Brain microvascular endothelial cell (primary cell): ENCODE results near the gene TSKU.
"Not testable (repeated sequence)": the region's sequence is repeated elsewhere in the genome, so short reads cannot be mapped to it uniquely, and the experiment has no call there.

Experiments
- DNase-seq: peaks from one replicate; pipeline ENCODE4 v3.0.0-alpha.2; 2020
- H3K27ac ChIP-seq: fragments of 250-450 bp; sonication (Bioruptor Pico); 2 replicates; pipeline ENCODE4 v1.5.1; 2020; ENCODE audit warnings: mild to moderate bottlenecking, moderate library complexity
- H3K27me3 ChIP-seq: fragments of 250-450 bp; sonication (Bioruptor Pico); replicated peaks from 2 replicates; pipeline ENCODE4 v1.5.1; 2020; ENCODE audit warnings: mild to moderate bottlenecking
- H3K36me3 ChIP-seq: fragments of 250-450 bp; sonication (Bioruptor Pico); replicated peaks from 2 replicates; pipeline ENCODE4 v1.5.1; 2020; ENCODE audit warnings: mild to moderate bottlenecking
- H3K4me3 ChIP-seq: 2 replicates; pipeline ENCODE4 v1.5.1; 2011; ENCODE audit warnings: low read depth, mild to moderate bottlenecking, control low read depth, low read length, moderate library complexity
- CTCF ChIP-seq: IDR thresholded peaks from 2 replicates; pipeline ENCODE4 v1.5.1; 2011; ENCODE audit warnings: low read depth, mild to moderate bottlenecking, moderate library complexity, low read length, control low read depth, inconsistent platforms; ENCODE audit errors: missing control alignments
- in situ Hi-C: cut with HindIII; loops from 2 replicates; pipeline ENCODE4 v1.10.0; 2017; ENCODE audit warnings: low sequenced_read_pairs, low pct_ligation_motif_present

TSKU gene

GRCh38 chr11:76787271-76787670, 4.1 kb downstream of the TSKU start:
- no peak for TF ChIP-seq CTCF
- H3K27me3 ChIP-seq: no peaks in the 10 kb centered on the region
- no peaks in the 10 kb centered on the region for H3K36me3 ChIP-seq
- in situ Hi-C loops: no loop called here
- no peak for DNase-seq
- no peak overlapping the region for H3K27ac ChIP-seq
- H3K4me3 ChIP-seq: no peak overlapping the region

- no peaks in the 10 kb centered on the region for H3K27me3 ChIP-seq
- H3K36me3 ChIP-seq: no peaks in the 10 kb centered on the region
- in situ Hi-C loops: no loop called here
- H3K4me3 ChIP-seq: no peak overlapping the region
- no peak for TF ChIP-seq CTCF
- DNase-seq: no peak
- H3K27ac ChIP-seq: no peak overlapping the region
Observed at GRCh38 chr11:76787911-76788596, 4.9 kb downstream of the TSKU start.

GRCh38 chr11:76788661-76789442, 5.7 kb downstream of the TSKU start:
- no peak for DNase-seq
- H3K27me3 ChIP-seq: no peaks in the 10 kb centered on the region
- H3K4me3 ChIP-seq: no peak overlapping the region
- no peak overlapping the region for H3K27ac ChIP-seq
- TF ChIP-seq CTCF: no peak
- in situ Hi-C loops: no loop called here
- no peaks in the 10 kb centered on the region for H3K36me3 ChIP-seq

- Histone ChIP-seq H3K27me3 (no peaks in the 10 kb centered on the region), H3K36me3 (no peaks in the 10 kb centered on the region), H3K27ac (no peak overlapping the region), H3K4me3 (no peak overlapping the region)
- no peak for TF ChIP-seq CTCF
- in situ Hi-C loops: no loop called here
- no peak for DNase-seq
Observed at GRCh38 chr11:76789443-76789719, 6.2 kb downstream of the TSKU start.

- DNase-seq: no peak
- in situ Hi-C loops: no loop called here
- no peaks in the 10 kb centered on the region for H3K27me3 ChIP-seq
- no peak overlapping the region for H3K4me3 ChIP-seq
- no peak overlapping the region for H3K27ac ChIP-seq
- no peak for TF ChIP-seq CTCF
- no peaks in the 10 kb centered on the region for H3K36me3 ChIP-seq
Observed at GRCh38 chr11:76790251-76790650, 7.1 kb downstream of the TSKU start.

GRCh38 chr11:76791002-76791770, 8.0 kb downstream of the TSKU start:
- in situ Hi-C loops, H3K27me3 ChIP-seq, DNase-seq, H3K36me3 ChIP-seq, H3K27ac ChIP-seq, H3K4me3 ChIP-seq: not testable (repeated sequence)
